ENCODE measurements around the gene NKAIN2.
A peak's percentile ranks its signal among the peaks of the same experiment; 100 is the strongest.

DNA sequence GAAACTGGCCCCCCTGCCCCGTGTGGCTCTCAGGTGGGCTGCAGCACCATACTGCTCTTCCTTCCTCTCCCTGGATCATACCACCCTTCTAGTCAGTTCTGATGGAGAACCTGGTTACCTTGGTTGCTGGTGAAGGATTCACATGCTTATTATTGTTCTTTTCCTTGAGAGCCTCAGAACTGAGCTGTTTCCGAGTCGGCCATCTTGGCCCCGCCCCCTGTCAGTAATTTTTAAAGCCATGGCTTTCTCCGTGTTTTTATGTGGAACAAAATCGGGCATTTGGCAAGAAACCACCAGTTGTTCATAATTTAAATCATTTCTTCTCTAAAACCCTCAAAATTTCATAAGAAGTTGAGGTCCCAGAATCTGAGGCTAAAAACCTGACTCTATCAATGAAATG is 493.8 kb downstream of the NKAIN2 start:
- TF ChIP-seq, protein P1, sequence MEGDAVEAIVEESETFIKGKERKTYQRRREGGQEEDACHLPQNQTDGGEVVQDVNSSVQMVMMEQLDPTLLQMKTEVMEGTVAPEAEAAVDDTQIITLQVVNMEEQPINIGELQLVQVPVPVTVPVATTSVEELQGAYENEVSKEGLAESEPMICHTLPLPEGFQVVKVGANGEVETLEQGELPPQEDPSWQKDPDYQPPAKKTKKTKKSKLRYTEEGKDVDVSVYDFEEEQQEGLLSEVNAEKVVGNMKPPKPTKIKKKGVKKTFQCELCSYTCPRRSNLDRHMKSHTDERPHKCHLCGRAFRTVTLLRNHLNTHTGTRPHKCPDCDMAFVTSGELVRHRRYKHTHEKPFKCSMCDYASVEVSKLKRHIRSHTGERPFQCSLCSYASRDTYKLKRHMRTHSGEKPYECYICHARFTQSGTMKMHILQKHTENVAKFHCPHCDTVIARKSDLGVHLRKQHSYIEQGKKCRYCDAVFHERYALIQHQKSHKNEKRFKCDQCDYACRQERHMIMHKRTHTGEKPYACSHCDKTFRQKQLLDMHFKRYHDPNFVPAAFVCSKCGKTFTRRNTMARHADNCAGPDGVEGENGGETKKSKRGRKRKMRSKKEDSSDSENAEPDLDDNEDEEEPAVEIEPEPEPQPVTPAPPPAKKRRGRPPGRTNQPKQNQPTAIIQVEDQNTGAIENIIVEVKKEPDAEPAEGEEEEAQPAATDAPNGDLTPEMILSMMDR (IDR thresholded peaks at IDR 0.05 in 2 of 3, conservative IDR thresholded peaks at IDR 0.05 in 1 of 3; ENCODE audit: borderline replicate concordance in 1 of 3, insufficient read depth in 1 of 3, low read depth in 2 of 3, low read length in 2 of 3): no peak
- TF ChIP-seq SP1 (IDR thresholded peaks at IDR 0.05; ENCODE audit: low read depth): no peak
- no peak for TF ChIP-seq POLR2A (IDR thresholded peaks at IDR 0.05; ENCODE audit: borderline replicate concordance, extremely low read depth, insufficient read depth, insufficient read length)
- TF ChIP-seq RAD21 (IDR thresholded peaks at IDR 0.05; ENCODE audit: low read depth): no peak
- TF ChIP-seq YY1 (IDR thresholded peaks at IDR 0.05; ENCODE audit: extremely low read depth, insufficient replicate concordance, low read depth, low read length): peak; percentile 75
- TF ChIP-seq EZH2 (IDR thresholded peaks at IDR 0.05): no peak
- no peak for TF ChIP-seq TCF7L2 (IDR thresholded peaks at IDR 0.05; ENCODE audit: borderline replicate concordance, extremely low read depth, insufficient read depth, insufficient read length)
